Measurements from ENCODE around the gene ARHGEF7.

Gene ARHGEF7

GRCh38 chr13:111131611-111132010 lies 16.5 kb downstream of the ARHGEF7 start:
- H3K4me3 ChIP-seq (ENCODE audit: insufficient read depth, low read length, poor library complexity, severe bottlenecking) = no peak overlapping the region
- H3K4me2 ChIP-seq (ENCODE audit: low read depth, low read length, poor library complexity, severe bottlenecking) = no peak overlapping the region
- no peak overlapping the region for H2AFZ ChIP-seq (ENCODE audit: low read depth, low read length, severe bottlenecking)
- H3K27ac ChIP-seq (ENCODE audit: low read depth, low read length) = no peak overlapping the region
- TF ChIP-seq EZH2phosphoT487 (conservative IDR thresholded peaks at IDR 0.05; ENCODE audit: low read length) = no peak
- TF ChIP-seq CTCF (IDR thresholded peaks at IDR 0.05; ENCODE audit: insufficient read depth, low read length, poor library complexity, severe bottlenecking) = no peak
- no peaks in the 10 kb centered on the region for H3K36me3 ChIP-seq (ENCODE audit: low read length)
- no peak overlapping the region for H3K9ac ChIP-seq (ENCODE audit: low read length)
- H3K27me3 ChIP-seq (ENCODE audit: low read length) = no peaks in the 10 kb centered on the region
- no peaks in the 10 kb centered on the region for H3K79me2 ChIP-seq (ENCODE audit: insufficient read depth, low read length)
- no peaks in the 10 kb centered on the region for H4K20me1 ChIP-seq (ENCODE audit: low read depth, low read length)
- H3K9me2 ChIP-seq (replicated peaks; ENCODE audit: insufficient read depth, low read length) = no peaks in the 10 kb centered on the region
- no peaks in the 10 kb centered on the region for H3F3A ChIP-seq (ENCODE audit: insufficient read depth)
- H3K9me3 ChIP-seq (ENCODE audit: insufficient read depth, low read length) = no peaks in the 10 kb centered on the region

GRCh38 chr13:111132948-111133347 lies 17.8 kb downstream of the ARHGEF7 start:
- no peaks in the 10 kb centered on the region for H4K20me1 ChIP-seq (ENCODE audit: low read depth, low read length)
- no peaks in the 10 kb centered on the region for H3F3A ChIP-seq (ENCODE audit: insufficient read depth)
- no peaks in the 10 kb centered on the region for H3K27me3 ChIP-seq (ENCODE audit: low read length)
- no peaks in the 10 kb centered on the region for H3K36me3 ChIP-seq (ENCODE audit: low read length)
- TF ChIP-seq CTCF (IDR thresholded peaks at IDR 0.05; ENCODE audit: insufficient read depth, low read length, poor library complexity, severe bottlenecking) = no peak
- TF ChIP-seq EZH2phosphoT487 (conservative IDR thresholded peaks at IDR 0.05; ENCODE audit: low read length) = no peak
- no peak overlapping the region for H3K9ac ChIP-seq (ENCODE audit: low read length)
- H3K9me2 ChIP-seq (replicated peaks; ENCODE audit: insufficient read depth, low read length) = no peaks in the 10 kb centered on the region
- no peak overlapping the region for H3K4me2 ChIP-seq (ENCODE audit: low read depth, low read length, poor library complexity, severe bottlenecking)
- H3K79me2 ChIP-seq (ENCODE audit: insufficient read depth, low read length) = no peaks in the 10 kb centered on the region
- no peak overlapping the region for H2AFZ ChIP-seq (ENCODE audit: low read depth, low read length, severe bottlenecking)
- H3K27ac ChIP-seq (ENCODE audit: low read depth, low read length) = no peak overlapping the region
- H3K4me3 ChIP-seq (ENCODE audit: insufficient read depth, low read length, poor library complexity, severe bottlenecking) = no peak overlapping the region
- H3K9me3 ChIP-seq (ENCODE audit: insufficient read depth, low read length) = no peaks in the 10 kb centered on the region

GRCh38 chr13:111139452-111139851 lies 24.3 kb downstream of the ARHGEF7 start:
- H3K9me3 ChIP-seq (ENCODE audit: insufficient read depth, low read length) = no peaks in the 10 kb centered on the region
- no peaks in the 10 kb centered on the region for H3K36me3 ChIP-seq (ENCODE audit: low read length)
- no peak overlapping the region for H3K4me2 ChIP-seq (ENCODE audit: low read depth, low read length, poor library complexity, severe bottlenecking)
- H3K9me2 ChIP-seq (replicated peaks; ENCODE audit: insufficient read depth, low read length) = no peaks in the 10 kb centered on the region
- H3K79me2 ChIP-seq (ENCODE audit: insufficient read depth, low read length) = no peaks in the 10 kb centered on the region
- TF ChIP-seq CTCF (IDR thresholded peaks at IDR 0.05; ENCODE audit: insufficient read depth, low read length, poor library complexity, severe bottlenecking) = no peak
- no peak for TF ChIP-seq EZH2phosphoT487 (conservative IDR thresholded peaks at IDR 0.05; ENCODE audit: low read length)
- H3K27ac ChIP-seq (ENCODE audit: low read depth, low read length) = no peak overlapping the region
- H2AFZ ChIP-seq (ENCODE audit: low read depth, low read length, severe bottlenecking) = no peak overlapping the region
- no peaks in the 10 kb centered on the region for H3F3A ChIP-seq (ENCODE audit: insufficient read depth)
- no peak overlapping the region for H3K4me3 ChIP-seq (ENCODE audit: insufficient read depth, low read length, poor library complexity, severe bottlenecking)
- no peak overlapping the region for H3K9ac ChIP-seq (ENCODE audit: low read length)
- no peaks in the 10 kb centered on the region for H3K27me3 ChIP-seq (ENCODE audit: low read length)
- no peaks in the 10 kb centered on the region for H4K20me1 ChIP-seq (ENCODE audit: low read depth, low read length)

All from SU-DHL-6 (cell line).